ENCODE data around the gene TRIM72.

The TRIM72 gene

DNA sequence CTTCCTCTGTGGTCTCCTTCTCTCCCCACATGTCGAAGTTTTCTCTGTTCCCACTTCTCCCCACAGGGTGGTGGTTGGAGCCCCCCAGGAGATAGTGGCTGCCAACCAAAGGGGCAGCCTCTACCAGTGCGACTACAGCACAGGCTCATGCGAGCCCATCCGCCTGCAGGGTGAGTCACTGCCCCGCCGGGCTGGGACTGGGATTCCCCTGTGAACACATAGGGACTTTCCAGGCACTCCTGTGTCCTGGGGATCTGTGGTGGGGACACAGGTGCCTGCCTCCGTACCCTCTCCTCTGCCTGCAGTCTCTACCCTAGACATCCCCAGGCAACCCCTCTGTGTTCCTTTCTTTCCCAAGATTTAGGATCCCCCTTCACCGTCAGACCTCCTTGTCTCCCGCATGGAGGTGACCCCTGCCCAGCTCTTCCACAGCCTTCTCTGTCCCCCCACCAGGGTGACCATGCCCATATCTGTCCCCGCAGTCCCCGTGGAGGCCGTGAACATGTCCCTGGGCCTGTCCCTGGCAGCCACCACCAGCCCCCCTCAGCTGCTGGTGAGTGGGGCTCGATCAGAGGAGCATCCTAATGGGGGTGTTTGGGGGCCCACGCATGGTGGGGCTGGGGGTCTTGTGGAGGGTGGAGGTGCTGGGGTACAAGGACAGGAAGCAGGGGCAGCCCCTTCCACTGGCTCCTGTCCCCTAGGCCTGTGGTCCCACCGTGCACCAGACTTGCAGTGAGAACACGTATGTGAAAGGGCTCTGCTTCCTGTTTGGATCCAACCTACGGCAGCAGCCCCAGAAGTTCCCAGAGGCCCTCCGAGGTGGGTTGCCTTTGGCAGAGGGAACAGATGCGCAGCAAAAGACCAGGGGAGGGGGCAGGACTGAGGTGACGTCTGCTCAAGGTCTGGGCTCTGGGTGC, 51.7 kb downstream of the TRIM72 start:
- TF ChIP-seq FOXP2 (optimal IDR thresholded peaks at IDR 0.05; ENCODE audit: borderline replicate concordance, extremely low read depth, extremely low read length, insufficient read depth), result no peak
- no peak for TF ChIP-seq REST (IDR thresholded peaks at IDR 0.05; ENCODE audit: insufficient read depth in 1 of 2, low read depth in 2 of 2, low read length in 2 of 2)
- TF ChIP-seq SIN3A (IDR thresholded peaks at IDR 0.05; ENCODE audit: borderline replicate concordance, insufficient read depth, low read length), result no peak
- no peak for TF ChIP-seq TAF1 (IDR thresholded peaks at IDR 0.05; ENCODE audit: borderline replicate concordance, insufficient read depth, low read length)
- no peak for TF ChIP-seq POLR2AphosphoS5 (IDR thresholded peaks at IDR 0.05; ENCODE audit: low read depth, low read length)

GRCh38 chr16:31267332-31268032, 53.6 kb downstream of the TRIM72 start:
- no peak for TF ChIP-seq FOXP2 (optimal IDR thresholded peaks at IDR 0.05; ENCODE audit: borderline replicate concordance, extremely low read depth, extremely low read length, insufficient read depth)
- TF ChIP-seq TAF1 (IDR thresholded peaks at IDR 0.05; ENCODE audit: borderline replicate concordance, insufficient read depth, low read length), result no peak
- TF ChIP-seq POLR2AphosphoS5 (IDR thresholded peaks at IDR 0.05; ENCODE audit: low read depth, low read length), result no peak
- TF ChIP-seq SIN3A (IDR thresholded peaks at IDR 0.05; ENCODE audit: borderline replicate concordance, insufficient read depth, low read length), result no peak
- no peak for TF ChIP-seq REST (IDR thresholded peaks at IDR 0.05; ENCODE audit: insufficient read depth in 1 of 2, low read depth in 2 of 2, low read length in 2 of 2)

DNA sequence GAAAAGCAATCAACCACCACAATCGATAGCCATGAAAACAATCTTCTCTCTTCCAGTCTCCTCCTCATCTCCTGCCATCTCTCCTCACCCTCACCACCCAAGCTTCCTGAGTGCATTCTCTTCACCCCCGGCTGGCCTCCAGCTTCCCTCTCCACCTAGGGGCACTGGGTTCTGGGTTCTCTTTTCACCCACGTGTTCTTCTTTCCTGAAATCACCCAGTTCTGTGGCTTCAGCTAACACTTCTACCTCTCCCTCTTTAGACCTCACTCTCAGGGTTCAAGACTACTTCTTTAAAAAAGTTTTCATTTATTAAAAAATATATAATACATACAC, 54.1 kb downstream of the TRIM72 start:
- TF ChIP-seq FOXP2 (optimal IDR thresholded peaks at IDR 0.05; ENCODE audit: borderline replicate concordance, extremely low read depth, extremely low read length, insufficient read depth), result no peak
- no peak for TF ChIP-seq REST (IDR thresholded peaks at IDR 0.05; ENCODE audit: insufficient read depth in 1 of 2, low read depth in 2 of 2, low read length in 2 of 2)

- no peak for TF ChIP-seq TAF1 (IDR thresholded peaks at IDR 0.05; ENCODE audit: borderline replicate concordance, insufficient read depth, low read length)
- TF ChIP-seq REST (IDR thresholded peaks at IDR 0.05; ENCODE audit: insufficient read depth in 1 of 2, low read depth in 2 of 2, low read length in 2 of 2), result no peak
- no peak for TF ChIP-seq SIN3A (IDR thresholded peaks at IDR 0.05; ENCODE audit: borderline replicate concordance, insufficient read depth, low read length)
- TF ChIP-seq POLR2AphosphoS5 (IDR thresholded peaks at IDR 0.05; ENCODE audit: low read depth, low read length), result no peak
- TF ChIP-seq FOXP2 (optimal IDR thresholded peaks at IDR 0.05; ENCODE audit: borderline replicate concordance, extremely low read depth, extremely low read length, insufficient read depth), result no peak
Observed at GRCh38 chr16:31268891-31269290, 55.0 kb downstream of the TRIM72 start.

Data from PFSK-1 (cell line).